ENCODE results near the gene CDK1.

The CDK1 gene

GRCh38 chr10:60778214-60778970, at the start of gene CDK1:
Gene CDK1, plus strand, starts transcription at chr10:60778478. Its CDS starts 1,688 bp downstream, at chr10:60780166.
- peak; percentile 87 to 95 (median 92) for DNase-seq (ENCODE audit: low read depth in 3 of 3)

DNA sequence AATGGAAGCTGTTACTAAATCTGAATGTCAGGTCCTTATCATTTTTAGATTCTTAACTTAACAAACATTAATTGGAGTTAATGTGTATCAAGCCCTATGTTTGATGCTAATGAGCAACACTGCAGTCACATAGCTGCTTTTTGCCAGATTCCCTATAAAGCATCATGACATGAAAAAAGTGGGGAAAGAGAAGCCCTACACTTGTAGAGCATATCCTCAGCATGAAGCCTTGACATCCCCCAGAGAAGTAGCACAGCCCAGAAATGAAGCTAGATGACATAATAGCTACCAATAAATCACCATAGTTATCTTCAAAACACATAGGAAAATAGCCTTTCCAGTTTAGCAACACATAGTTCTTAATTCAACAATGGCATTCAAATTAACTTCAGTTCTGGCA, 49.2 kb upstream of the CDK1 start:
- no peak for DNase-seq (ENCODE audit: low read depth in 3 of 3)

- DNase-seq (ENCODE audit: low read depth in 3 of 3): no peak
These were observed 47.0 kb upstream of the CDK1 start for GRCh38 chr10:60731134-60731885.

DNA sequence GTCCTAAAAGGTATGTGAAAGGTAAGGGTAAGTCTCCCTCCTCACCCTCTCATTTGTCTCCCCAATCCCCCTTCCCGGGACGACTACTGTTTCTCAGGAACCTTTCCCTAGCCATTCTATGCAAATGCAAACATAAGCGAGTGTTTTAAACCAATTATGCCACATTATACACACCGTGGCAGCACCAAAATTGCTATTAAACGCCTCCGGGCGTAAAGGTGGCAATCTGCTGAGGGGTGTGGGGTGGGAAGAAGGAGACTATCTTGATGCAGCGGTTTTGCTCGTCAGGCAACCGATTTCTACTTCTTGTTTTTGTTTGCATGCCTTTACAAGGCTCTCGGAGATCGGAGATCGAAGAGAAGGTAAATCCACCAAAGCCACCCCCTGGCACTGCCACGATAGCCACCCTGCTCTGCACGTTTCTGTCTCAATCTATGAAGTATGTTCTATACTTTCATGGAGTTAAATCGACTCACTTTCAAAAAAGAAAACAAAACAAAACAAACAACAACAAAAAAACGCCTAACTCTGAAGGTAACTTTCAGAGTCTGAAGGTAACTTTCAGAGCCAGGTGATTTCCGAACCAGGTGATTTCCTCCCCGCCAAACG, 46.0 kb upstream of the CDK1 start:
- DNase-seq (ENCODE audit: low read depth in 3 of 3): no peak

DNA sequence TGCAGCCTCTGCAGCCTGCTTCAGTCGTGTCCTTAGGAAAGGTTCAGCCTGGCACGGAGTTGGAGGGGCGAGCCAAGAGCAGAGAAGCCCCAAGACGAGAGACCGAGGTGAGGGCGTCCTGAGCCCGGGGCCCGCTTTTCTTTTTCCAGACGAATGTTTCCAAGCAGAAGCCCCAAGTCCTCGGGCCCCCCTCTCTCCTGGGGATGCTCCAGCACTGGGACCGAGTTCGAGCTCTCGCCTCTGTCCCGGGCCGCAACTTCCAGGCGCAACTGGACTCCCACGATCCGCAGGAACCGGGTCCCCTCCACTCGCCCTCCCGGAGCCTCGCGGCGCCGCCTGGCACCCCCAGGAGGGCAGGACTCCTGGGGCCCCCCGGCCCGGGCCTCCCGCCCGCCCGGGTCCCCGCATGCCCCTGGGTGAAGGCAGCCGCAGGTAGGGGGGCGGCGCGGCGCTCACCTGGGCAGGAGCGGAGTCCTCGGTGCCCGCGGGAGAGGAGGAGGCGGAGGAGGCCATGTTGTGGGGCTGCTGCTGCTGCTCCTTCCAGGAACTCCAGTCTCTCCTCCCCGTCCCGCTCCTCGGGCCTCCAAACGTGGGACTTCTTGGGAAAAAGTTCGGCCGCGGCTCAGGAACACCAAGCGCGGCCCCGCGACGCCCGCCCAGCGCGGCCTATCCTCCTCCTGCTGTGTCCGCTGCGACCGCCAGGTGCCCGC, 45.3 kb upstream of the CDK1 start:
- peak in 1 of 3 experiments; percentile 25 for DNase-seq (ENCODE audit: low read depth in 3 of 3)

DNA sequence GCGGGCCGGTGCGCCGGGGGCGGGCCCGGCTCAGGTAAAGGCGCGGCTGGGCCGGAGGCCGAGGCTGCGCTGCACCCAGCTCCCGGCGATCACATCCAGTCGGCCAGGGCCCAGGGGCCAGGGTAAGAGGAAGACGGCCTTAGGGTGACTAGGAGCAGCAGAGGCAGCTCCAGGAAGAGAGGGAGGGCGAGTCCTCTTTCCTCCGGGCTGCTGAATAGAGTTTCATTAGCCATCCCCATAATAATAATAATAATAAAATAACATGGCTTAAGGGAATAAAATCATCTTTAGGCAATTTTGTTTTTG, 44.8 kb upstream of the CDK1 start:
- no peak for DNase-seq (ENCODE audit: low read depth in 3 of 3)

- no peak for DNase-seq (ENCODE audit: low read depth in 3 of 3)
These were observed 44.5 kb upstream of the CDK1 start for GRCh38 chr10:60733826-60734225.

- DNase-seq (ENCODE audit: low read depth in 3 of 3): no peak
These were observed 44.1 kb upstream of the CDK1 start for GRCh38 chr10:60734226-60734625.

DNA sequence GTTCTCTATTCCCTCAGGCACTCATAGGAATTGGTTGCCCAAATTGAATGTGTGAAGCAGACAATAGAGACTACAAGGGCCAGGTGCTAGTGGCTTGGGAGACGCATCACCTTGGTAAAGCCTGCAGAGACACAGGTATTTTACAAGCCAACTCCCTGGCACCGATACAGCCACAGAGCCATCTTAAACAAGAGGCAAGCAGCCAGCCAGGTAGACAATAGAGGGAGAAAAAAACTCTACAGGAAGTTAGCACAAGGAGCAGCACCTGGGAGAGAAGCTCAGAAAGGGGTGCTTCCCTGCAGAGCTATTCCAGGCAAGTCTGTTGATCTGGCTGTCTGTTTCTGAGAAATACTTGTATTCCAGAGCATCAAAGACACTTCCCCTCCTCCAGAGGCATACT, 43.0 kb upstream of the CDK1 start:
- DNase-seq (ENCODE audit: low read depth in 3 of 3): no peak

- DNase-seq (ENCODE audit: low read depth in 3 of 3): no peak
These were observed 41.0 kb upstream of the CDK1 start for GRCh38 chr10:60737242-60737641.

DNA sequence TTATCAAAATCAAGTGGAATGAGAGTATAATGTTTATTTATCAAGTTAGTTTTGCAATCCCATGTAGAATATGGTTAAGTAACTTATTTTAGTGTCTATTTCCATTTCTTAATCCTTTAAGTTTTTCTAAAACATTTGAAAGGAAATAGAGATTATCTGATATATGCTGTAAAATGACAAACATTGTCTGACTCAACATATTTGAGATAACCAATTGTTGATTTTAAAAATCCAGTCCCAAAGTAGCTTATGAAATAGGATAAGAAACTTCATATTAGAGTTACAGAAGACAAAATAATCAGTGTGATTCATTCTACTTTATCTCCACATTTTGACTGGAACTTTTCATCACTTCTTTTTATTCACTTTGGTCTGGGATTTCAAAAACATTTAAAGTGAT, 38.7 kb upstream of the CDK1 start:
- no peak for DNase-seq (ENCODE audit: low read depth in 3 of 3)

GRCh38 chr10:60742512-60742911, 35.8 kb upstream of the CDK1 start:
- no peak for DNase-seq (ENCODE audit: low read depth in 3 of 3)

DNA sequence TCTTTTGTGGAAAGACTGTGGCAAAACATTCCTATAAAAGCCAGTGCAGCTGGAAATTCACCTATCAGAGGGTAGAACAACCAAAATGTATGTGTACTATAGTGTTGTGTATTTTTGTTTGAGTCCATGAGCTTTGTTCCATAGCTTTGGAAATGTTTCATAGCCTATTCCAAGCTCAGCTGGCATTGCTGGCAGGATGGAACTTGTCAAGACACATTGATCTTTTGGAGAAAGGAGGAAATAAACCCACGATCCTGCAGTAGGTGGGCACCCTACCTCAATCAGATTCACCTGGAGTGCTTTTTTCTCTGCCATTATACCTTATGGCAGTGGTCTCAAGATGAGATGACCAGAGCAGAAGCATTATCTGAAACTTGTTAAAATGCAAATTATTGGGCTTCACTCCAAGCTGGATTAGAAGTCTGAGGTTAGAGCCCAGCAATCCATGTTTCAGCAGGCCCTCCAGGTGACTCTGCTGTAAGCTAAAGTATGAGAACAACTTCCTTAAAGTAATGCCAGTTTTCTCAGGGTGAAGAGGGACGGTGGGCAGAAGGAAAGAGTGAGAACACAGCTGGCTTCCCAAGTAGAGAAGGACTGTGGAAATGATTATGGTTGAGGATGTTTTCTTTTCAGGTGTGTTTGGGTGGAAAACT, 30.3 kb upstream of the CDK1 start:
- DNase-seq (ENCODE audit: low read depth in 3 of 3): no peak

GRCh38 chr10:60753152-60753551, 25.1 kb upstream of the CDK1 start:
- DNase-seq (ENCODE audit: low read depth in 3 of 3): no peak

- no peak for DNase-seq (ENCODE audit: low read depth in 3 of 3)
These were observed 24.5 kb upstream of the CDK1 start for GRCh38 chr10:60753817-60754216.

DNA sequence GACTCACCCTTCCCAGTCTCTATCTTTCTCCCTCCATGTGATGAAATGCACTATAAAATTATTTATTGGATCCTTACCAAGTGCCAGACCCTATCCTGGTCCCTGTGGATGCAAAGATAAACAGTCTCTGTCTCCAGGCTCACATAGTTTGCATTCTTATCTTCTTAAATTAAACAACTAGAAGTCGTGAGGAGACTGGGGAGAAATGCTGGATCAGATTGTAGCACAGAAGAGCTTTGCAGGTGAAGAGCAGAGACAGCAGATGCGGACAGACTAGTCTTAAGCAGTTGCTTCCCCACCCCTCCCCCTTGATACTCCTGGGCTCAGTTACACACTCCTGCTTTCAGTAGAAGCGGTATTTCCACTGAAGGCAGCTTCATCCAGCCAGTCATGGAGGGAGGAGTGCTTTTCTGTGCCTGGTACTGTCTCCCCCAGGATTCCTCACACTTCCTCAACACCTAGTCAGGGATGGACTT, 20.8 kb upstream of the CDK1 start:
- DNase-seq (ENCODE audit: low read depth in 3 of 3): no peak

GRCh38 chr10:60759181-60759580, 19.1 kb upstream of the CDK1 start:
- DNase-seq (ENCODE audit: low read depth in 3 of 3): no peak

DNA sequence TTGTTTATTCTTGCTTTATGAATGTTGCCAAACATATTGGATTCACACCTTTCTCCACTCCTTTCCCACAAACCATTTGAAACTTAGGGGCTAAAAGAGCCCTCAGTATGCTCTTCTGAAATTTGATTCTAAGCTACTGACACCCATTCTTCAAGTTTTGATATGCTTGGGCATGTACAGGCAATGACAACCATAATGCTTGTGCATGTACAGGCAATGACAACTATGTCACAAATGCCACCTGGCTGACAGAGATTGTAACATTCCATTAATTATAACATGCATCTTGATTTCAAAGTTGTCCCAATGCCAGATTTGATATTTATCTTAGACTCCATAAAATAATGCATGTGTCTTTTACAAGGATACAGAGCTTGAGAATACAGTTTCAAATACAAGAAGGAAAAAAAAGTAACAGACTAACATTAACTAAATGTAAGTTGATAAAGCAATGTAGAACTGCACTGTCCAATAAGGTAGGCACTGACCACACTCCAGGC, 17.5 kb upstream of the CDK1 start:
- no peak for DNase-seq (ENCODE audit: low read depth in 3 of 3)

DNA sequence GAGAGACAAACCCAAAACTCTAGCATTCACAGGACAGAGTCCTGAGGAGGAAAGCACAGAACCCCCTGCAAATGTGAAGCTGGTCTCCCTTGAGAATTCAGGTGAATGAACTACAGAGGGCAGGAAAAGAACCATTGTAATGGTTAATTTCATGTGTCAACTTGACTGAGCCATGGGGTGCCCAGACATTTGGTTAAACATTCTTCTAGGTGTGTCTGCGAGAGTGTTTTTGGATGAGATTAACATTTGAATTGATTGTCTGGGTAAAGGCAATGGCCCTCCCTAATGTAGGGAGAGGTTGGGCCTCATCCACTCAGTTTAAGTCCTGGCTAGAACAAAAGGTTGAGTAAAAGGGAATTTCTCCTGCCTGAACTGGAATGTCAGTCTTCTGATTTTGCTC, 15.7 kb upstream of the CDK1 start:
- DNase-seq (ENCODE audit: low read depth in 3 of 3): no peak

- no peak for DNase-seq (ENCODE audit: low read depth in 3 of 3)
These were observed 10.9 kb upstream of the CDK1 start for GRCh38 chr10:60767424-60767823.

DNA sequence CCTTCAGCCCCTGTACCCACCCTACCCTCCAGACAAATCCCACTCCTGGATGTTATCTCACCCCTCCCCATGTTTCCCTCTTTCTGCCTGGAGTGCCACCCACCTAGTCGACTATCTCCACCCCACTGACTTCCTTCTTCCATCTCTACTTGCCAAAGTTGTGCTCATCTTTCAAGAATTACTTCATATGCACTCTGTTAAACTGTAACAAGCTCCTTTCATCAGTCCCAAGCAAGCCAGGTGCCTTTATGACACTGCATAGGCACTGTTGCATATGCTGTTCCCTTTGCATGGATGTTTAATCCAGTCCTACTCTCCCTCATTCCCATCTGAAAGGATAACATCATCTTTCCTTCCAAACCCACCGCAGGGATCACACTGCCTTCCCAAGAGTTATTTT, 8.9 kb upstream of the CDK1 start:
- DNase-seq (ENCODE audit: low read depth in 3 of 3): no peak

Data from stimulated activated CD4-positive, alpha-beta T cell treated with anti-CD3 and anti-CD28 coated beads, TNF-alpha, amount 100 ng/mL, for 24 hours (primary cell).